Stimulated activated CD8-positive, alpha-beta memory T cell treated with anti-CD3 and anti-CD28 coated beads, Interleukin-12 subunit alpha, Interleukin-12 subunit beta, amount 100 ng/mL, for 4 hours (primary cell): Measurements from ENCODE around the gene LGALS3BP.

ENCODE experiments used
- DNase-seq: peaks from one replicate; pipeline ENCODE4 v3.0.0-alpha.2; 2020; ENCODE audit warnings: low read depth

LGALS3BP gene

GRCh38 chr17:78937561-78937960 lies 42.2 kb downstream of the LGALS3BP start:
- DNase-seq: no peak

GRCh38 chr17:78935419-78936323 lies 44.1 kb downstream of the LGALS3BP start:
- no peak for DNase-seq

DNA sequence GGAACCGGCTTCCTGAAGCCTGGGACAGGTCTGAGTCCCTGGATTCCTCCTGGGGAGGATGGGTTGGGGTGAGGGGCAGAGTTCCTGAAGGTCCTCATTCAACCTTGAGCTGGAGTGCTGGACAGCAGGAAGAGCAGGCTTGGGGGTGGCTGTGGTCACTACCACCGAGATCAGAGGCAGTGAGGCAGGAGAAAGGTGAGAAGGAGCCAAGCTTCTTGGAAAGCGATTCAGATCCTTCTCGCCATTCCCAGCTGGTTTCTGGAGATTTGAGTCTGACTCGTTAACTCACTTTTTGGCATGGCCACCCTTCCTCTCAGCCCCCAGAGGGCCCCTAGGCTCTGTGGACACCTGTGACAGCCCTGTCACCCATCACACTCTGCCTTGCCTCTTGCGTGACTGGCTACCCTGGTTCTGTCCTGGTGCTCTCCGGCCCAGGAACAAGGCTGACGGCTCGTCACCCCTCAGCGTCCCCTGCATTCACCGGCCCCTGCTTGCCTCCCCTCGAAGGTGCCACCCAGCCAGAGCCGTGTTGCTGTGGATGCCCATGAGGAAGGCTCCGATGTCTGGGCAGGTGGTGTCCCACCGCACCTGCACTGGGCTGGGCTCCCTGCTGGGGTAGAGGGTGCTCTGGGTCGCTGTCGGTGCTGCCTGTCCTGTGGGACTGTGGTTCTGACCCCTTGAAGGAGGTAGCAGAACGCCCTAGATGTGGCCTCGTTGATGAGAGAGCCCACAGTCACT lies 44.9 kb downstream of the LGALS3BP start:
- no peak for DNase-seq

DNA sequence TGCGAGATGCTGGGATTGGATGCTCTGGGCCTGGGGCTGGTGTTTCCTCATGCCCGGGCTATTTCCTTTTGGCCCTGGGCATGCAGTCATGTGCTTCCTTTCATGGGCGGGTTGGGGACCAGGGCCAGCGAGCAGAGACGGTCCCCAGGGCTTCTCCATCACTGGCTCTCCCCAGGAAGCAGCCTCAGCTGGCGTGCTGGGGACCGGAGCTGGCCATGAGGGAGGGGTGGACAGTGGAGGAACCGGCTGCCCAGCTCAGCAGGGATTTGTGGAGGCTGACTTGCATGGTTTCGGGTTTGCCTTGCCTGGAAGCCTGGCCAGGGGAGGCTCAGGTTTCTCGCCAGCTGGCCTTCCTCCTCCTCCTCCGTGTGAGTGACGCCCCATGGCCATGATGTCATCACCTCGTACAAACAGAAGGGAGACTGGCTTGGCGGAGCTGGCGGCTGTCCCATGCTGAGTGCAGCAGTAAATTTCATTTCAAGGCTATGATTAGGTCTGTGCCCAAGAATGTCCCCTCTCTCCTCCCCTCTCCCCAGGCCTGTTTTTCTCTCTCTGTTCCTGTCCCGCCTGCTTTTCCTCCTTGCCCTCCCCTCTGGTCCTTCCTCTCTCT lies 45.7 kb downstream of the LGALS3BP start:
- DNase-seq: no peak

- peak; percentile 21 for DNase-seq
Measured at GRCh38 chr17:78933025-78933958, 46.4 kb downstream of the LGALS3BP start.

DNA sequence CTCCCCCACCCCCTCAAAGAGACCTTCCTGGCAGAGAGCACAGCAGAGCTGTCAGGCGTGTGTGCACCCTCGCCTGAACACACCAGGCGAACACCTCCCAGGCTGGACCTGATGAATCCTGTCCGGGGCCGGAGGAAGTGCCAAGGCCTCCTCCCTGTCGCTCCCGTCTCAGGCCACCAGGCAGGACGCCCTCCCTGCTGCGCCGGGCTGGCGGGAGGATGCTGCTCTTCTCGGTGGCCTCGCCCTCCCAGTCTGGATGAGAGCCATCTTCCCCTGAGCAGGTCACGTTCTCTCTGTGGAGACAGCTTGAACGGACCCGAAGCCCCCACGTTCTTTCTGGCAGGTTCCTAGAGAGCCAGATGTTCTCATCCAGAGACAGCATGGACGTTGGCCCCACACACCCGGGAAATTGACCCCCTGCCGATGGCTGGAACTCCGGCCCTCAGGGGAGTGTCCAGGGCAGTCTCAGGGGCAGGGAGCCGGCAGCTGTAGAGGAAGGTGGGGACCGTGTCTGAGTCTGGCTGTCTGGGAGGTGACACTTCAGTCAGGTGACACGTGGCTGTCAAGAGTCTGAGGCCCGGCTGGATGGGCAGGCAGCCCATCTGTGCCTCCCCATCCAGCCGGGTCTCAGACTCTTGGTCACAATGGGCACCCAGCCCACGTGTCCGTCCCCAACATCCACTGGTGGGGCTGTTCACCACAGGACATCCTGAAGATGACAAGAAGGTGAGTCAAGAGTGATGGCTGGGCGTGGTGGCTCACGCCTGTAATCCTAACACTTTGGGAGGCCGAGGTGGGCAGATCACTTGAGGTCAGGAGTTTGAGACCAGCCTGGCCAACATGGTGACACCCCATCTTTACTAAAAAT lies 49.6 kb downstream of the LGALS3BP start:
- no peak for DNase-seq

DNA sequence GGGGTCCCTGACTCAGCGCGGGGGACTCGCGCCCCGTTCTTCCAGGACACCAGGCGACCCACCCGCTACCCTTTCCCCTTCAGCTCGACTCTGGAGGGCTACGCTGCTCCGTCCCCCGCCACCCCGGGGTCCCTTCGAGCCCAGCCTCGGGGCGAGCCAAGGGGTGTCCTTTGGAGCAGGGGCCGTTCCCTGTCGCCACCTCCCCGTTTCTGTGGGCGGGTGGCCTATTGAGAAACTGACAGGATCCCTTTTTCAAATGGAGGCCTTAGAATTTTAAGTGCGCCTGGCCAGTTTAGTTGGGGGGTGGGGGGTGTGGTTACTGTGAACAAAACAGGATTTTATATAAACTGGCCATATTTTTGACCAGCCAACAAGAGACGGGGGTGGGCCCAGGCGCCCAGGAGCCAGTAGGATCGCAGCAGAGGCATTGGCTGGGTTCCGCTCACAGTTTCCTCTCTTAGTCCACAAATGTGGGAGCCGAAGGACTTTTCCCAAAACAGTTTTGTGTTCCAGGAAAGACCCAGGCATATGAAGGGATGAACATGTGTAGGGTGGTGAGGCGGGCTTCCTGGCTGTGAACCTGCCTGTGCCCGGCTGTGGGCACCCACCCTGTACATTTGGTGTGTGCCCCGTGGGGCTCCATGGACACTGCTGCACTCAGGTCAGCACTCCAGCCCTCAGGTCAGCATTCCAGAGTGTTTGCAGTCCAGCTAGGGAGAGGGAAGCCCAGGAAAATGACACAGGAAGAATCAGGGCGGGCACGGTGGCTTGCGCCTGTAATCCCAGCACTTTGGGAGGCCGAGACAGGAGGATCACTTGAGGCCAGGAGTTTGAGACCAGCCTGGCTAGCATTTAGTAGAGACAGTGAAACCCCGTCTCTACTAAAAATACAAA lies 53.8 kb downstream of the LGALS3BP start:
- DNase-seq: no peak

DNA sequence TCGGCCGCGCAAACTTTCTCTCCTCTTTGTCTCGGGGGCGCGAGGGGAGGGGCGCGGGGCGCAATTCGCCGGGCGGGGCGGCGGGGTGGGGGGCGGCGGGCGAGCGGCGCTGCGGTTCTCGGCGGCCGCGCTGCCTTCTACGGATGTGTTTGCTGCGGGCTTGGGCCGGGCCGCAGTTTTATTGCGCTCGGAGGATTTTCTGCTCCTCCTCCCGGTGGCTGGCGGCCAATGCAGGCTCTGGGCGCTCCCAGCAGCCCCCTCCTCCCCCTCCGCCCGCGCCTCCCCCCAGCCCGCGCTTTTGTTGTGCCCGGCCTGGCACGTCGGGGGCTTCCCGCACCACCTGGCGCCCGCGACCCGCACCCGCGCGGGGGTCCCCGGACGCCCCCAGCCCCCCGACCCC lies 54.5 kb downstream of the LGALS3BP start, which contains the start of gene TIMP2:
Gene TIMP2, minus strand, starts transcription at position 154 of the 400 bp plus-strand sequence. CDS start 299 bp downstream, outside the sequence.
- peak; percentile 44 for DNase-seq

GRCh38 chr17:78924481-78925151 lies 55.1 kb downstream of the LGALS3BP start:
- DNase-seq: no peak

DNA sequence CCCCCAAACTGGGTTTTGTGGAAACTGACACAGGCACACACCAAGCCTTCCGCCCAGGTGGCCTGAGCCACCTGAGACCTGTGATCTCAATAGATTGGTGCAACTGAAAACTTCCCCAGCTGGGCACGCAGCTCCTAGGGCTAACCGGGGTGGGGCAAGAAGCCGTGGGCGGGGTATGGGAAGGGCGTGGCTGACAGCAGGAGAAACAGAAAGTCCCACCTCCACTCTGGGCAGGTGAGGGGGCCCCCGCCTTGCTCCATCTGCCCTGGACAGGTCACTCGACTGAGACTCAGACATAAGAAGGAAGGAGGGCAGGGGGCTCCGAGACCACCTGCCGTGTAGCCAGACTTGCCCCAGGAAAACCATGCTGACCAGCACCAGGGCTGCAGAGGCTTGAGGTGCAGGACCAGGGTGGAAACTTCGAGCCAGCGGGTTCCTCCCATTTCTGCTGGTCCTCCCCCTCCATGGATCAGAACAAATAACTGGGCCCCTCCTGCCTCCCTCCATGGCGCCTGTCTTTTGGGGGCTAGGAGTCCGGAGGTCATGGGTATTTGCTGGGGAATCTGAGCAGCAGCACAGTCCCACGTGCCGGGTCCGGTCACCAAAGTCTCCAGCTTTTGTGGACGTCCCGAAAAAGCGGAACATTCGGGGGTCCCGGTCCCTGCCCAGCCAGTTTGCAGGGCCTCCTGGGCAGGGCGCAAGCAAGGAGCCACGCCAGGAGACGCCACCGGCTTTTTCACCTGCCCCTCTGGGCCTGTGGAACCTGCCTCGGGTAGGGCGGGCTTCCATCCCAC lies 55.9 kb downstream of the LGALS3BP start:
- DNase-seq: no peak

GRCh38 chr17:78922816-78923498 lies 56.8 kb downstream of the LGALS3BP start:
- no peak for DNase-seq

DNA sequence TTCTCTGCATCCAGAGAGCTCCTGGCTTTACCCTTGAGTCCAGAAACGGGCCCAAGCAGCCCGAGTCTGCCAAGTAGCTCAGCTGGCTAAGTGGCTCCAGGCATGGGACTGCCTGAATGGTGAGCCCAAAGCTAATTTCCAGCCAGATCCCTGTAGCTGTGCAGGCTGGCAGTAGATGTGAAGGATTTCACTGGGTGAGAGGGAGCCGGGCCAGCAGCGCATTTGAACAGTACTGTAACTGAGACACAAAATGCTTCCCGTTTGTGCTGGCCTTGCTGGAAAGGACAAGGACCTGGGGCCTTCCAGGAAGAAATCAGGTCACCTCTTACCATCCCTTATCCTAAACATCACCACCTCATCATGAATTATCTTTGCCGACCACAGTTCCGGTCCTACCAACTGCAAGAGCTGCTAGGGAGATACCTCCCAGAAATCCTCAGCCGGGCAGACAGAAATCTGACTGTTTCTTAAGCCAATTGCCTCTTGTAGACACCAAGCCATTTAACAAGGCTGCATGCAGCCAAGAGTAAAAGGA lies 58.2 kb downstream of the LGALS3BP start:
- no peak for DNase-seq
